Heart left ventricle (tissue), 13 donors: Measurements from ENCODE around the gene TTC24.

Experiments used
- CTCF ChIP-seq, 12 donors: fragments of 200-600 bp; sonication (generic) in 4 of 12; IDR thresholded peaks; one replicate each; pipeline versions ENCODE4 v1.5.0 to v1.8.0; 2018 to 2022; ENCODE audit warnings: antibody characterized with exemption in 12 of 12, mild to moderate bottlenecking in 5 of 12
- POLR2A ChIP-seq, 2 donors: fragments of 450-650 bp; IDR thresholded peaks; one replicate each; pipeline ENCODE4 v1.6.1; 2017; ENCODE audit warnings: antibody characterized with exemption in 2 of 2, mild to moderate bottlenecking in 2 of 2, moderate library complexity in 2 of 2
- donor health status: ischemic (EF 13 %, LVEDD 7.1; RV severe dilation, severe dysfunction).
- donor health status: DM: no; HTN: yes; CAD: no.
- donor health status: DM: no; HTN: no; CAD: no.
- donor health status: ischemic (EF 25% LVEDD 6.9; RV normal size, moderate dysfunction).
- donor health status: ischemic (EF 25% LVEDD 5.7; RV mildly dilated, moderate dysfunction).
- donor health status: ischemic (EF 35%, LVEDD 5.7; RV mildly dilated, moderate dysfunction).
- donor health status: nonischemic (EF 11% LVEDD 7.7; RV severe dilation, severe dysfunction).
- donor health status: DM: yes; HTN: yes; CAD: no.
- donor health status: PGD.
- donor health status: ischemic (EF 29% LVEDD 5.4; RV normal size, mild dysfunction).
- donor health status: nonischemic (EF 23%, LVEDD 6.1; RV moderate dilation, normal function).

DNA sequence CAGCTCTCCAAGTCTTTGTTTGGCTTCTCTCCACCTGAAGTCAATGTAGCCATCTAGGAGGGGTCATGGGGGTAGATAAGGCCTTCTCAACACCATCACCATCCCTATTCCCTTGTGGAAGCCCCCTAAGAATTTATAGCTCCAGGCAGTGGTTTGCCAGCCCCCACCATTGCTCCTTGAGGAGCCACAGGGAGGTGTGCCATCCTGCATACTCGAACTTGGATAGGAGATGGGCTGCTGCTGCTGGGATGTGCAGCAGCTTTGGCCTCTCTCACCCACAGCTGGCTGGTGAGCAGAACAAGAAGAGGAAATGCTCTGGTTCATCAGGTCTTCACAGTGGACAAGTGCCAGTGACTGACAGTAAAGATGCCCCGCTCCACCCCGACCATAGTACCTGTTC, 16.9 kb downstream of the TTC24 start:
- TF ChIP-seq CTCF (IDR thresholded peaks at IDR 0.05): no peak
- TF ChIP-seq POLR2A (IDR thresholded peaks at IDR 0.05): no peak
